ENCODE results near the gene SMARCE1.
A peak's percentile ranks its signal among the peaks of the same experiment; 100 is the strongest.

GRCh38 chr17:40648384-40648968, 858 bp upstream of the SMARCE1 start:
- TF ChIP-seq CTCF (IDR thresholded peaks at IDR 0.05; ENCODE audit: poor library complexity, severe bottlenecking) (no peak), REST (IDR thresholded peaks at IDR 0.05; ENCODE audit: borderline replicate concordance) (peak; percentile 5), EZH2 (IDR thresholded peaks at IDR 0.05; ENCODE audit: borderline replicate concordance, insufficient read depth, low read length, poor library complexity, severe bottlenecking) (no peak)
